SK-N-SH (cell line): ENCODE data around the gene CGN. TPM values are rescaled to one million over a fixed set of nuclear protein-coding genes. Genes with fewer than 3 reads are reported as not detected.

ENCODE experiments used
- CTCF ChIA-PET: fragments of 300-600, 350-600 bp; formaldehyde crosslinking; extraction: SDS; loops from one replicate; lab custom pipeline; 2021; lab: Yijun Ruan, JAX
- POLR2A ChIA-PET: fragments of 350-600 bp; sonication (Branson Sonifier 250); formaldehyde crosslinking; extraction: SDS; loops from one replicate; lab custom pipeline; 2020; ENCODE audit warnings: antibody characterized with exemption, inconsistent platforms; lab: Yijun Ruan, JAX
- DNase-seq: peaks from one replicate; pipeline ENCODE4 v3.0.0; 2012
- H2AFZ ChIP-seq: fragments of 200-600 bp; sonication (generic); 2 replicates; pipeline ENCODE4 v1.8.1; 2016; ENCODE audit warnings: antibody characterized with exemption, mild to moderate bottlenecking, low read depth
- H3F3A ChIP-seq: fragments of 200-600 bp; sonication (generic); replicated peaks from 2 replicates; pipeline ENCODE3; 2016; ENCODE audit warnings: antibody characterized with exemption, mild to moderate bottlenecking; ENCODE audit not compliant: insufficient read depth
- H3K27ac ChIP-seq, 2 experiments: fragments of 200-500 bp in 1 of 2; fragments of 200-600 bp in 1 of 2; sonication (Bioruptor generic) in 1 of 2; sonication (generic), shearing (Covaris generic) in 1 of 2; 2 replicates each; pipeline versions ENCODE4 v1.5.1 to v1.6.1; 2014 to 2016; ENCODE audit warnings: low read depth in 2 of 2, inconsistent platforms in 1 of 2, low read length in 1 of 2, mild to moderate bottlenecking in 1 of 2, mixed read lengths in 1 of 2
- H3K27me3 ChIP-seq: fragments of 200-600 bp; sonication (generic), shearing (Covaris generic); 2 replicates; pipeline ENCODE4 v1.6.1; 2016; ENCODE audit warnings: mixed run types; ENCODE audit not compliant: insufficient read depth
- H3K36me3 ChIP-seq, 2 experiments: fragments of 200-500 bp in 1 of 2; fragments of 200-600 bp in 1 of 2; sonication (Bioruptor generic) in 1 of 2; sonication (generic) in 1 of 2; replicated peaks in 1 of 2; 2 replicates each; pipeline versions ENCODE3 to v1.5.1; 2014 to 2016; ENCODE audit warnings: low read length in 1 of 2, mild to moderate bottlenecking in 1 of 2; ENCODE audit not compliant: insufficient read depth in 2 of 2, control insufficient read depth in 1 of 2
- H3K4me1 ChIP-seq, 2 experiments: fragments of 200-500 bp in 1 of 2; fragments of 200-600 bp in 1 of 2; sonication (Bioruptor generic) in 1 of 2; sonication (generic), shearing (Covaris generic) in 1 of 2; 2 replicates each; pipeline versions ENCODE4 v1.5.1 to v1.6.1; 2014 to 2016; ENCODE audit warnings: low read depth in 1 of 2, low read length in 1 of 2, mixed run types in 1 of 2; ENCODE audit not compliant: insufficient read depth in 2 of 2, control insufficient read depth in 1 of 2
- H3K4me2 ChIP-seq: fragments of 200-600 bp; sonication (generic), shearing (Covaris generic); 2 replicates; pipeline ENCODE4 v1.6.1; 2017; ENCODE audit warnings: mixed run types
- H3K4me3 ChIP-seq, 2 experiments: fragments of 200-500 bp in 1 of 2; fragments of 200-600 bp in 1 of 2; sonication (Bioruptor generic) in 1 of 2; sonication (generic), shearing (Covaris generic) in 1 of 2; 2 replicates each; pipeline versions ENCODE4 v1.5.1 to v1.8.1; 2014 to 2016; ENCODE audit warnings: low read depth in 2 of 2, inconsistent platforms in 1 of 2, low read length in 1 of 2, mild to moderate bottlenecking in 1 of 2, mixed read lengths in 1 of 2, moderate library complexity in 1 of 2
- H3K79me2 ChIP-seq: fragments of 200-600 bp; sonication (generic); 2 replicates; pipeline ENCODE4 v1.8.1; 2017; ENCODE audit warnings: mild to moderate bottlenecking; ENCODE audit not compliant: insufficient read depth
- H3K9ac ChIP-seq: fragments of 200-600 bp; sonication (generic); 2 replicates; pipeline ENCODE4 v1.6.1; 2017; ENCODE audit warnings: mixed run types
- H3K9me2 ChIP-seq: fragments of 200-600 bp; sonication (generic); 2 replicates; pipeline ENCODE4 v1.6.1; 2017; ENCODE audit warnings: mixed run types
- H3K9me3 ChIP-seq: fragments of 200-600 bp; sonication (generic); 2 replicates; pipeline ENCODE4 v1.6.1; 2017; ENCODE audit warnings: mixed run types, mild to moderate bottlenecking, moderate library complexity
- H4K20me1 ChIP-seq: fragments of 200-600 bp; sonication (generic); 2 replicates; pipeline ENCODE4 v1.6.1; 2017; ENCODE audit warnings: mild to moderate bottlenecking, mixed run types; ENCODE audit not compliant: insufficient read depth
- CHD2 ChIP-seq: fragments of 150-350 bp; IDR thresholded peaks from 2 replicates; pipeline ENCODE4 v1.6.1; 2018; ENCODE audit warnings: low read length; ENCODE audit not compliant: partially characterized antibody
- CTCF ChIP-seq: fragments of 200-600 bp; sonication (generic); IDR thresholded peaks from 2 replicates; pipeline ENCODE4 v1.6.1; 2017; ENCODE audit warnings: antibody characterized with exemption, mild to moderate bottlenecking, moderate library complexity
- ELF1 ChIP-seq: IDR thresholded peaks from 2 replicates; pipeline ENCODE4 v1.4.0; 2012
- EP300 ChIP-seq, 2 experiments: IDR thresholded peaks; 2 replicates each; pipeline versions ENCODE4 v1.4.0 to v1.6.1; 2012; ENCODE audit warnings: borderline replicate concordance in 1 of 2, low read depth in 1 of 2, low read length in 1 of 2
- EZH2phosphoT487 ChIP-seq: fragments of 200-600 bp; sonication (generic); IDR thresholded peaks from 2 replicates; pipeline ENCODE4 v1.6.1; 2017; ENCODE audit warnings: low read depth, mixed run types, mild to moderate bottlenecking, antibody characterized with exemption, moderate library complexity, borderline replicate concordance
- FOXJ3 ChIP-seq: sonication (generic); formaldehyde crosslinking; IDR thresholded peaks from 2 replicates; pipeline ENCODE4 v1.5.1; 2020; ENCODE audit warnings: mild to moderate bottlenecking, missing genetic modification reagents
- FOXM1 ChIP-seq: IDR thresholded peaks from 2 replicates; pipeline ENCODE4 v1.4.0; 2012; ENCODE audit warnings: low read depth, mild to moderate bottlenecking
- GABPA ChIP-seq: IDR thresholded peaks from 2 replicates; pipeline ENCODE4 v1.4.0; 2012; ENCODE audit warnings: low read depth, mild to moderate bottlenecking
- JUND ChIP-seq: IDR thresholded peaks from 2 replicates; pipeline ENCODE4 v1.4.0; 2012
- MEF2A ChIP-seq: IDR thresholded peaks from 2 replicates; pipeline ENCODE4 v1.4.0; 2012; ENCODE audit warnings: low read depth, borderline replicate concordance
- NRF1 ChIP-seq: IDR thresholded peaks from 2 replicates; pipeline ENCODE4 v1.6.1; 2012; ENCODE audit warnings: low read depth, mild to moderate bottlenecking, low read length
- POLR2AphosphoS5 ChIP-seq: IDR thresholded peaks from 2 replicates; pipeline ENCODE4 v1.6.1; 2012; ENCODE audit warnings: low read depth, low read length
- RAD21 ChIP-seq: IDR thresholded peaks from 2 replicates; pipeline ENCODE4 v1.6.1; 2012; ENCODE audit warnings: mild to moderate bottlenecking, low read length
- SMC3 ChIP-seq: IDR thresholded peaks from 2 replicates; pipeline ENCODE4 v1.6.1; 2012; ENCODE audit warnings: low read depth, low read length, improper control_type of control experiment
- YY1 ChIP-seq: IDR thresholded peaks from 2 replicates; pipeline ENCODE4 v1.4.0; 2012; ENCODE audit warnings: low read depth, mild to moderate bottlenecking
- ZBTB33 ChIP-seq: IDR thresholded peaks from 2 replicates; pipeline ENCODE4 v1.4.0; 2012; ENCODE audit warnings: low read depth, borderline replicate concordance
- WGBS: methylation state at CpG from one replicate; pipeline ENCODE4 v1.1.6; 2017; ENCODE audit warnings: low lambda C conversion rate; 5-methylcytosine and 5-hydroxymethylcytosine counted together
- polyA plus RNA-seq, 3 experiments: library from polyadenylated mRNA; depleted of rRNA; stranded (reverse); fragments of >200 nt; gene quantifications; 2 replicates each; pipeline ENCODE4 v1.2.3, GENCODE V29; 2012
- TF ChIP-seq, protein P1 (sequence below): fragments of 150-350 bp; IDR thresholded peaks from 2 replicates; pipeline ENCODE4 v1.6.1; 2016; ENCODE audit warnings: mild to moderate bottlenecking, low read depth, low read length
- TF ChIP-seq, protein P2 (sequence below): IDR thresholded peaks from 2 replicates; pipeline ENCODE4 v1.4.0; 2012; ENCODE audit warnings: low read depth, borderline replicate concordance
- TF ChIP-seq, protein P3 (sequence below): IDR thresholded peaks from 2 replicates; pipeline ENCODE4 v1.4.0; 2012; ENCODE audit warnings: low read depth

The CGN gene
- polyA plus RNA-seq, 1 of the 3 experiments (the other 2 are of a cell fraction), result 0.36 TPM

DNA sequence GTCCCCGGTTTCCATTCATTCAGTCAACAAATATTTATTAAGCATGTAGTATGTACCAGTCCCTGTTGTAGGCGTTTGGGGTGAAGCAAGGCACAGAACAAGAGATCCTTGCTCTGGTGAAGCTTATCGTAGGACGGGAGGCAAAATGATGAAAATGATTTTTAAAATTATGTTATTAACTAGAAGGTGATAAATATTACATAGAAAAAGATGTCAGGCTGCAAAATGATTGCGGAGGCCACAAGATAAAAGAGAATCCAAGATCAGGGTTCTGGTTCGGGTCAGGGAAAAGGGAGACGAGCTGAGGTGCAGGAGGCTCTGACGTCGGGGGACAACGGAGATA lies 602 bp upstream of the CGN start (continued):
- TF ChIP-seq ZBTB33, result no peak
- TF ChIP-seq EP300 (IDR thresholded peaks at IDR 0.05; ENCODE audit: borderline replicate concordance in 1 of 2, low read depth in 1 of 2, low read length in 1 of 2), result no peak
- TF ChIP-seq NRF1, result no peak
- TF ChIP-seq ELF1, result no peak

- H3K9me3 ChIP-seq, result no peaks in the 10 kb centered on the region
- WGBS, result 14% methylated on average over 20 of the region's 23 CpGs
- no peaks in the 10 kb centered on the region for H3K9me2 ChIP-seq
- 0 out of 2 replicates have a peak, but pooled peaks have one; percentile 3 for TF ChIP-seq RAD21
- TF ChIP-seq MEF2A, result no peak
- no peak for TF ChIP-seq YY1
- TF ChIP-seq FOXJ3 (CRISPR knock-in tag), result no peak
- no peak for TF ChIP-seq GABPA
- no peak for TF ChIP-seq FOXM1
- no peak for TF ChIP-seq JUND
- TF ChIP-seq ELF1, result no peak
- no peak for TF ChIP-seq CHD2
- TF ChIP-seq, protein P1, sequence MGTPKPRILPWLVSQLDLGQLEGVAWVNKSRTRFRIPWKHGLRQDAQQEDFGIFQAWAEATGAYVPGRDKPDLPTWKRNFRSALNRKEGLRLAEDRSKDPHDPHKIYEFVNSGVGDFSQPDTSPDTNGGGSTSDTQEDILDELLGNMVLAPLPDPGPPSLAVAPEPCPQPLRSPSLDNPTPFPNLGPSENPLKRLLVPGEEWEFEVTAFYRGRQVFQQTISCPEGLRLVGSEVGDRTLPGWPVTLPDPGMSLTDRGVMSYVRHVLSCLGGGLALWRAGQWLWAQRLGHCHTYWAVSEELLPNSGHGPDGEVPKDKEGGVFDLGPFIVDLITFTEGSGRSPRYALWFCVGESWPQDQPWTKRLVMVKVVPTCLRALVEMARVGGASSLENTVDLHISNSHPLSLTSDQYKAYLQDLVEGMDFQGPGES, result no peak
- no peak for TF ChIP-seq EZH2phosphoT487
- TF ChIP-seq SMC3, result no peak
- TF ChIP-seq, protein P2, sequence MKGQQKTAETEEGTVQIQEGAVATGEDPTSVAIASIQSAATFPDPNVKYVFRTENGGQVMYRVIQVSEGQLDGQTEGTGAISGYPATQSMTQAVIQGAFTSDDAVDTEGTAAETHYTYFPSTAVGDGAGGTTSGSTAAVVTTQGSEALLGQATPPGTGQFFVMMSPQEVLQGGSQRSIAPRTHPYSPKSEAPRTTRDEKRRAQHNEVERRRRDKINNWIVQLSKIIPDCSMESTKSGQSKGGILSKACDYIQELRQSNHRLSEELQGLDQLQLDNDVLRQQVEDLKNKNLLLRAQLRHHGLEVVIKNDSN, result no peak
- TF ChIP-seq, protein P3, sequence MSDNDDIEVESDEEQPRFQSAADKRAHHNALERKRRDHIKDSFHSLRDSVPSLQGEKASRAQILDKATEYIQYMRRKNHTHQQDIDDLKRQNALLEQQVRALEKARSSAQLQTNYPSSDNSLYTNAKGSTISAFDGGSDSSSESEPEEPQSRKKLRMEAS, result no peak
- peak; percentile 17; the same call in 1 of the 2 replicates for TF ChIP-seq CTCF
- no peak for TF ChIP-seq POLR2AphosphoS5
- H3K4me2 ChIP-seq, result peak overlapping the region; percentile 98
- peak; percentile 63 for DNase-seq
- ChIA-PET POLR2A (interaction anchor here (0.5 to 1.5 kb wide), 6 partner anchors 9 to 53 kb away, joined by 3 to 10 read pairs (median 3); partner anchors contain the start of genes POGZ and TUFT1), CTCF (interaction anchor here (1.0 to 2.1 kb wide), 6 partner anchors 11 to 82 kb away, joined by 3 to 5 read pairs (median 4); no protein-coding TSS in a partner anchor)
- no peaks in the 10 kb centered on the region for H4K20me1 ChIP-seq
- H3K79me2 ChIP-seq, result no peaks in the 10 kb centered on the region
- H3K4me3 ChIP-seq, result peak overlapping the region; percentile 52 to 78
- H3K4me1 ChIP-seq, result peaks cover 4 to 32% of the 10 kb centered on the region in 2 experiments; a peak in 1 of 4 replicates
- peaks cover 15% of the 10 kb centered on the region; the same call in 1 of the 2 replicates for H3K27me3 ChIP-seq
- H3K27ac ChIP-seq, result peak overlapping the region in 1 of 2 experiments; percentile 6; a peak in 1 of 4 replicates
- H3F3A ChIP-seq, result peaks cover 9% of the 10 kb centered on the region
- H3K36me3 ChIP-seq, result no peaks in the 10 kb centered on the region
- peak overlapping the region; percentile 19; the same call in 1 of the 2 replicates for H3K9ac ChIP-seq
- H2AFZ ChIP-seq, result peak overlapping the region; percentile 99
These were observed 539 bp downstream of the CGN start for GRCh38 chr1:151511636-151512215.
